Parathyroid adenoma (tissue), 2 donors: ENCODE data around the gene TSPAN5.

ENCODE experiments used
- H2AFZ ChIP-seq: fragments of 300-600 bp; sonication (generic); one replicate; pipeline ENCODE4 v1.7.0; 2017; ENCODE audit warnings: antibody characterized with exemption, mild to moderate bottlenecking
- H3K27ac ChIP-seq: fragments of 300-600 bp; sonication (generic); one replicate; pipeline ENCODE4 v1.7.0; 2017
- H3K27me3 ChIP-seq: fragments of 300-600 bp; sonication (generic); one replicate; pipeline ENCODE4 v1.7.0; 2017; ENCODE audit warnings: low read length; ENCODE audit not compliant: control insufficient read depth, insufficient read depth
- H3K36me3 ChIP-seq: fragments of 300-600 bp; sonication (generic); one replicate; pipeline ENCODE4 v1.7.0; 2017; ENCODE audit warnings: low read length; ENCODE audit not compliant: control insufficient read depth, insufficient read depth
- H3K4me1 ChIP-seq: fragments of 300-600 bp; sonication (generic); one replicate; pipeline ENCODE4 v1.7.0; 2017; ENCODE audit warnings: control low read depth
- H3K4me2 ChIP-seq: fragments of 300-600 bp; sonication (generic); one replicate; pipeline ENCODE4 v1.7.0; 2017; ENCODE audit warnings: low read length
- H3K4me3 ChIP-seq: fragments of 300-600 bp; sonication (generic); one replicate; pipeline ENCODE4 v1.7.0; 2017; ENCODE audit warnings: low read depth, low read length
- H3K79me2 ChIP-seq: fragments of 300-600 bp; sonication (generic); one replicate; pipeline ENCODE4 v1.7.0; 2017; ENCODE audit warnings: control low read depth
- H3K9ac ChIP-seq: fragments of 300-600 bp; sonication (generic); one replicate; pipeline ENCODE4 v1.7.0; 2017; ENCODE audit warnings: mild to moderate bottlenecking
- H3K9me3 ChIP-seq: fragments of 300-600 bp; sonication (generic); one replicate; pipeline ENCODE4 v1.7.0; 2017; ENCODE audit warnings: low read length; ENCODE audit not compliant: control insufficient read depth
- CTCF ChIP-seq: fragments of 300-600 bp; sonication (generic); IDR thresholded peaks from one replicate; pipeline ENCODE4 v1.7.0; 2017; ENCODE audit warnings: antibody characterized with exemption, mild to moderate bottlenecking
- donor health status: primary hyperparathyroidism.

The TSPAN5 gene

DNA sequence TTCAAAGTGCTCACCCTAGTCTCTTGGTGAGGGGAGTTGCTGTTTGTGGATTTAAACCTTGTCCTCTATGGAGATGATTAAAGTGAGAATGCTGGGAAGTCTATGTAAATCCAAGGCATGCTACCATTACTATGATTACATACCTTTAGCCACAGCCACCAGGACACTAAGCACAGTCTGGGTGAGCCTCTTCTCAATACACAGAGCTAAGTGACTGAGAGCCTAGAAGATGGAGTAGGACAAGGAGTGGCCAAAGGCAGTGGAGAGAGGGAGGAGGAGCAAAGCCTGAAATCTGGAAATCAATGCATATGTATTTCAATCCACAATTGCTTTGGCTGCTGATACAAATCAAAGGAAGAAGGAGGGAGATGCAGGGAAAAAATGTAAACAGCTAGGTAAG, 12.7 kb upstream of the TSPAN5 start:
- H3K79me2 ChIP-seq = no peaks in the 10 kb centered on the region
- H3K27me3 ChIP-seq = no peaks in the 10 kb centered on the region
- H3K4me2 ChIP-seq = no peak overlapping the region
- no peak overlapping the region for H2AFZ ChIP-seq
- no peaks in the 10 kb centered on the region for H3K4me1 ChIP-seq
- H3K36me3 ChIP-seq = no peaks in the 10 kb centered on the region
- H3K4me3 ChIP-seq = no peak overlapping the region
- TF ChIP-seq CTCF = no peak
- H3K9ac ChIP-seq = no peak overlapping the region
- no peak overlapping the region for H3K27ac ChIP-seq
- H3K9me3 ChIP-seq = no peaks in the 10 kb centered on the region

DNA sequence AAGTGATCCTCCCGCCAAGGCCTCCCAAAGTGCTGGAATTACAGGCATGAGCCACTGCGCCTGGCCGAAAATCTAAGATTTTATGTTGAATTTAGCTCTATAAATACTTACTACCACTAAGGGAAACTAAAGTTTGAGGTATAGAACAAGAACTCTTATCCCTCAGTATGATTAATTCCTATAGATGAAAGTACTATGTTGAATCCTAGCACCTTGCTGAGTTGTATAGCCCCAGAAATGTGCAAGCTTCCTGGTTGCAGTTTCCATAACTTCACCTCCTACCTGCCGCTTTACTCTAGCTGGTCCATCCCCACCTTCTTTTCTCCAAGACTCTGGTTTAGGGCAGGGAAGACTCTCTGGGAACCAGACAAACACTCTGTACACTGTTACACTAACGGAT, 11.8 kb upstream of the TSPAN5 start:
- Histone ChIP-seq H3K4me2 (no peak overlapping the region), H3K79me2 (no peaks in the 10 kb centered on the region), H3K9me3 (no peaks in the 10 kb centered on the region), H3K9ac (no peak overlapping the region), H3K4me1 (no peaks in the 10 kb centered on the region), H2AFZ (no peak overlapping the region), H3K4me3 (no peak overlapping the region), H3K36me3 (no peaks in the 10 kb centered on the region), H3K27me3 (no peaks in the 10 kb centered on the region), H3K27ac (no peak overlapping the region)
- TF ChIP-seq CTCF = no peak

- H3K36me3 ChIP-seq = no peaks in the 10 kb centered on the region
- H2AFZ ChIP-seq = no peak overlapping the region
- TF ChIP-seq CTCF = no peak
- no peak overlapping the region for H3K4me2 ChIP-seq
- H3K4me1 ChIP-seq = no peaks in the 10 kb centered on the region
- H3K79me2 ChIP-seq = no peaks in the 10 kb centered on the region
- H3K27ac ChIP-seq = no peak overlapping the region
- H3K27me3 ChIP-seq = no peaks in the 10 kb centered on the region
- H3K9ac ChIP-seq = no peak overlapping the region
- no peak overlapping the region for H3K4me3 ChIP-seq
- H3K9me3 ChIP-seq = no peaks in the 10 kb centered on the region
These were observed 11.2 kb upstream of the TSPAN5 start for GRCh38 chr4:98669577-98669976.

GRCh38 chr4:98664959-98665358, 6.5 kb upstream of the TSPAN5 start:
- Histone ChIP-seq H3K27ac (no peak overlapping the region), H3K36me3 (no peaks in the 10 kb centered on the region), H3K4me1 (no peaks in the 10 kb centered on the region), H2AFZ (no peak overlapping the region), H3K4me3 (no peak overlapping the region), H3K9me3 (no peaks in the 10 kb centered on the region), H3K9ac (no peak overlapping the region), H3K27me3 (no peaks in the 10 kb centered on the region), H3K79me2 (no peaks in the 10 kb centered on the region), H3K4me2 (no peak overlapping the region)
- no peak for TF ChIP-seq CTCF

GRCh38 chr4:98663226-98664006, 5.0 kb upstream of the TSPAN5 start:
- Histone ChIP-seq H3K4me3 (no peak overlapping the region), H3K9me3 (no peaks in the 10 kb centered on the region), H3K27me3 (no peaks in the 10 kb centered on the region), H2AFZ (no peak overlapping the region), H3K9ac (no peak overlapping the region), H3K36me3 (no peaks in the 10 kb centered on the region), H3K79me2 (no peaks in the 10 kb centered on the region), H3K4me2 (no peak overlapping the region), H3K4me1 (no peaks in the 10 kb centered on the region), H3K27ac (no peak overlapping the region)
- TF ChIP-seq CTCF = no peak
